Measurements from ENCODE around the gene RIC8B. TPM values are rescaled to one million over a fixed set of nuclear protein-coding genes. Genes with fewer than 3 reads are reported as not detected.

Gene RIC8B
- polyA plus RNA-seq, 2 of the 4 experiments (the other 2 are of a cell fraction) = 10.5 to 25.5 TPM

GRCh38 chr12:106759526-106760183, 14.8 kb upstream of the RIC8B start:
- ATAC-seq (no peak), DNase-seq (ENCODE audit: low read depth in 1 of 2, low spot score in 1 of 2) (no peak), FAIRE-seq (no peak)
- 80% methylated on average over 7 of the region's 7 CpGs for WGBS (ENCODE audit: missing lambda C conversion rate)
- no peaks in the 10 kb centered on the region for H3K4me1 ChIP-seq
- no peak overlapping the region for H3K27ac ChIP-seq
- H3K4me2 ChIP-seq = no peak overlapping the region
- H3K9me3 ChIP-seq = no peaks in the 10 kb centered on the region
- TF ChIP-seq HOXB5 (CRISPR knock-in tag; IDR thresholded peaks at IDR 0.05) (no peak), TFCP2L1 (CRISPR knock-in tag; IDR thresholded peaks at IDR 0.05) (no peak), MAX (IDR thresholded peaks at IDR 0.05) (no peak), KDM1A (IDR thresholded peaks at IDR 0.05; ENCODE audit: low read depth) (no peak), HOXB13 (CRISPR knock-in tag; IDR thresholded peaks at IDR 0.05; ENCODE audit: low read depth) (no peak), USF2 (IDR thresholded peaks at IDR 0.05) (no peak), CBX8 (IDR thresholded peaks at IDR 0.05) (no peak), ZSCAN20 (CRISPR knock-in tag; IDR thresholded peaks at IDR 0.05) (no peak), HMGXB4 (CRISPR knock-in tag; IDR thresholded peaks at IDR 0.05; ENCODE audit: borderline replicate concordance) (no peak), MAZ (IDR thresholded peaks at IDR 0.05; ENCODE audit: borderline replicate concordance, low read depth, low read length) (no peak), HEYL (CRISPR knock-in tag; IDR thresholded peaks at IDR 0.05) (no peak), RAD21 (conservative IDR thresholded peaks at IDR 0.05 in 1 of 2, IDR thresholded peaks at IDR 0.05 in 1 of 2) (no peak), ELK1 (IDR thresholded peaks at IDR 0.05; ENCODE audit: low read depth, low read length) (no peak)
- H3K4me3 ChIP-seq = no peak overlapping the region
- ChIA-PET POLR2A (no interaction called here), CTCF (interaction anchor here (0.9 to 1.0 kb wide), 2 partner anchors 15 to 160 kb away, joined by 3 to 4 read pairs; no protein-coding TSS in a partner anchor)

GRCh38 chr12:106760184-106760531, 14.3 kb upstream of the RIC8B start:
- Histone ChIP-seq H3K4me3 (no peak overlapping the region), H3K4me1 (no peaks in the 10 kb centered on the region), H3K27ac (no peak overlapping the region), H3K9me3 (no peaks in the 10 kb centered on the region), H3K4me2 (no peak overlapping the region)
- ChIA-PET POLR2A (no interaction called here), CTCF (interaction anchor here (1.0 kb wide), 1 partner anchor 160 kb away, joined by 3 read pairs; no protein-coding TSS in a partner anchor)
- WGBS (ENCODE audit: missing lambda C conversion rate) = 40% methylated on average over 2 of the region's 2 CpGs
- peak in 1 of 2 experiments; percentile 36; a peak in 2 of 6 replicates for ATAC-seq
- no peak for FAIRE-seq
- DNase-seq (ENCODE audit: low read depth in 1 of 2, low spot score in 1 of 2) = no peak
- TF ChIP-seq HOXB5 (CRISPR knock-in tag; IDR thresholded peaks at IDR 0.05) (no peak), RARB (CRISPR knock-in tag; IDR thresholded peaks at IDR 0.05) (no peak), ZFP36 (IDR thresholded peaks at IDR 0.05; ENCODE audit: borderline replicate concordance, partially characterized antibody) (no peak), PBX3 (IDR thresholded peaks at IDR 0.05) (no peak)

- no peaks in the 10 kb centered on the region for H3K9me3 ChIP-seq
- FAIRE-seq = no peak
- H3K27ac ChIP-seq = peak overlapping the region in 1 of 2 experiments; percentile 29; a peak in 1 of 6 replicates
- H3K4me3 ChIP-seq = no peak overlapping the region
- POLR2A ChIA-PET = no interaction called here
- CTCF ChIA-PET = interaction anchor here (0.6 to 1.0 kb wide), 2 partner anchors 259 to 394 kb away, joined by 3 to 4 read pairs; no protein-coding TSS in a partner anchor
- H3K4me1 ChIP-seq = peaks cover 32% of the 10 kb centered on the region
- ATAC-seq = no peak
- H3K4me2 ChIP-seq = no peak overlapping the region
- TF ChIP-seq MAX (IDR thresholded peaks at IDR 0.05) (no peak), HOXA7 (CRISPR knock-in tag; IDR thresholded peaks at IDR 0.05) (no peak), CEBPB (IDR thresholded peaks at IDR 0.05) (no peak), HMGXB4 (CRISPR knock-in tag; IDR thresholded peaks at IDR 0.05; ENCODE audit: borderline replicate concordance) (no peak), GATA3 (IDR thresholded peaks at IDR 0.05; ENCODE audit: borderline replicate concordance) (no peak), EHF (CRISPR knock-in tag; IDR thresholded peaks at IDR 0.05) (no peak), RNF2 (IDR thresholded peaks at IDR 0.05; ENCODE audit: borderline replicate concordance, low read depth) (no peak), ATOH8 (CRISPR knock-in tag; IDR thresholded peaks at IDR 0.05; ENCODE audit: low read depth) (no peak), SMC3 (IDR thresholded peaks at IDR 0.05) (no peak), JUN (IDR thresholded peaks at IDR 0.05) (no peak), POLR2A (IDR thresholded peaks at IDR 0.05; ENCODE audit: low read length) (no peak)
- DNase-seq (ENCODE audit: low read depth in 1 of 2, low spot score in 1 of 2) = no peak
These were observed 10.3 kb upstream of the RIC8B start for GRCh38 chr12:106764220-106764619.
